Neural cell (in vitro differentiated cells): ENCODE measurements around the gene TLE1.
A peak's percentile ranks its signal among the peaks of the same experiment; 100 is the strongest.
"Not testable (repeated sequence)": the region's sequence is repeated elsewhere in the genome, so short reads cannot be mapped to it uniquely, and the experiment has no call there.

Experiments
- CTCF ChIP-seq: fragments of 450-650 bp; IDR thresholded peaks from 2 replicates; pipeline ENCODE4 v1.5.1; 2014; ENCODE audit warnings: antibody characterized with exemption, mild to moderate bottlenecking, moderate library complexity; ENCODE audit not compliant: poor library complexity, severe bottlenecking
- EP300 ChIP-seq: fragments of 450-650 bp; conservative IDR thresholded peaks from 2 replicates; pipeline ENCODE4 v1.6.1; 2014; ENCODE audit warnings: antibody characterized with exemption, mild to moderate bottlenecking, moderate library complexity; ENCODE audit not compliant: poor library complexity, severe bottlenecking
- EZH2 ChIP-seq: fragments of 200-600, 300-800 bp; shearing (Covaris generic), sonication (generic); IDR thresholded peaks from 2 replicates; pipeline ENCODE4 v1.6.1; 2014; ENCODE audit warnings: antibody characterized with exemption, low read length, borderline replicate concordance, mild to moderate bottlenecking; ENCODE audit not compliant: insufficient read depth, poor library complexity, severe bottlenecking
- MXI1 ChIP-seq: fragments of 450-650 bp; conservative IDR thresholded peaks from 2 replicates; pipeline ENCODE4 v1.6.1; 2014; ENCODE audit warnings: antibody characterized with exemption, mild to moderate bottlenecking; ENCODE audit not compliant: poor library complexity, severe bottlenecking
- POLR2AphosphoS5 ChIP-seq: IDR thresholded peaks from 2 replicates; pipeline ENCODE4 v1.6.1; 2012
- RAD21 ChIP-seq: fragments of 450-650 bp; conservative IDR thresholded peaks from 2 replicates; pipeline ENCODE4 v1.6.1; 2014; ENCODE audit warnings: antibody characterized with exemption, mild to moderate bottlenecking, moderate library complexity
- REST ChIP-seq: IDR thresholded peaks from 2 replicates; pipeline ENCODE4 v1.6.1; 2012; ENCODE audit warnings: borderline replicate concordance
- SMC3 ChIP-seq: fragments of 450-650 bp; conservative IDR thresholded peaks from 2 replicates; pipeline ENCODE4 v1.6.1; 2014; ENCODE audit warnings: antibody characterized with exemption, mild to moderate bottlenecking, moderate library complexity; ENCODE audit not compliant: poor library complexity
- TAF1 ChIP-seq: IDR thresholded peaks from 2 replicates; pipeline ENCODE4 v1.6.1; 2012; ENCODE audit warnings: low read depth

DNA sequence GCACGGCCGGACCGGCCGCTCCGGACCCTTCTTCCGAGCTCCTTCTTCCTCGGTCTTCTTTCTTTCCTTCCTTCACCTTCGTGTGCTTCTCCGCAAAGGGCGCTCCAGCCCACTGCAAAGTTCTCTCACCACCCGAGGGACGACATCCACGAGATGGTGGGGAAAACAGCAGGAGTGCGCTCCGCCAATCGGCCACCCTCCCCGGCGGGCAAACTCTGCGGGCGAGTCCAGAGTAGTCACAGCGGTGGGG lies 329 bp downstream of the TLE1 start:
- TF ChIP-seq CTCF (peak; percentile 19), SMC3 (peak; percentile 39)
- TF ChIP-seq EZH2, REST, RAD21, POLR2AphosphoS5, TAF1, EP300, MXI1: not testable (repeated sequence)
